Activated CD4-positive, alpha-beta memory T cell treated with anti-CD3 and anti-CD28 coated beads, Interleukin-2, amount 10 ng/mL, durations not matched to agents 7 days and 5 days (primary cell): ENCODE measurements around the gene NAT14. TPM values are rescaled to one million over a fixed set of nuclear protein-coding genes. Genes with fewer than 3 reads are reported as not detected.
A peak's percentile ranks its signal among the peaks of the same experiment; 100 is the strongest.

Source experiments
- CTCF ChIA-PET: fragments of 350-600 bp; sonication (Branson Sonifier 250); formaldehyde crosslinking; loops from one replicate; lab custom pipeline; 2021; ENCODE audit warnings: antibody characterized with exemption, inconsistent platforms; lab: Charles Lee
- POLR2A ChIA-PET: fragments of 350-600 bp; sonication (Branson Sonifier 250); formaldehyde crosslinking; loops from one replicate; lab custom pipeline; 2021; ENCODE audit warnings: antibody characterized with exemption; lab: Charles Lee
- DNase-seq: peaks from one replicate; pipeline ENCODE4 v3.0.0-alpha.2; 2020
- H3K27ac Mint-ChIP-seq: one replicate; pipeline ENCODE4 v1.8.0; 2021; ENCODE audit warnings: mild to moderate bottlenecking, mixed read lengths
- H3K27me3 Mint-ChIP-seq: one replicate; pipeline ENCODE4 v1.8.0; 2021; ENCODE audit warnings: mixed read lengths
- H3K36me3 Mint-ChIP-seq: one replicate; pipeline ENCODE4 v1.8.0; 2021; ENCODE audit warnings: low read depth, mixed read lengths
- H3K4me1 Mint-ChIP-seq: one replicate; pipeline ENCODE4 v1.8.0; 2021; ENCODE audit warnings: mixed read lengths
- H3K4me3 Mint-ChIP-seq: one replicate; pipeline ENCODE4 v1.8.0; 2021; ENCODE audit warnings: mild to moderate bottlenecking, mixed read lengths
- H3K9me3 Mint-ChIP-seq: one replicate; pipeline ENCODE4 v1.8.0; 2021; ENCODE audit warnings: mixed read lengths
- total RNA-seq, 2 experiments: library from RNA; stranded (reverse); gene quantifications; one replicate each; pipeline ENCODE4 v1.2.3, GENCODE V29; 2021

NAT14 gene
- total RNA-seq, 2 experiments from 2014 or later: 11.9 to 12.0 TPM

- CTCF ChIA-PET: interaction anchor here (1.6 to 2.3 kb wide), 2 partner anchors 10 to 46 kb away, joined by 6 to 10 read pairs; no protein-coding TSS in a partner anchor
- Mint-ChIP-seq H3K36me3 (peaks cover 3% of the 10 kb centered on the region), H3K27ac (no peak overlapping the region), H3K9me3 (no peaks in the 10 kb centered on the region), H3K4me1 (peaks cover 24% of the 10 kb centered on the region), H3K27me3 (peaks cover 3% of the 10 kb centered on the region), H3K4me3 (no peak overlapping the region)
- DNase-seq: no peak
- POLR2A ChIA-PET: interaction anchor here (1.1 kb wide), 1 partner anchor 168 kb away, joined by 3 read pairs; no protein-coding TSS in a partner anchor
Measured at GRCh38 chr19:55457683-55458457, 27.1 kb upstream of the NAT14 start.

GRCh38 chr19:55459551-55459949 is 25.4 kb upstream of the NAT14 start:
- CTCF ChIA-PET: interaction anchor here (1.3 to 2.3 kb wide), 4 partner anchors 8 to 299 kb away, joined by 3 to 10 read pairs (median 5); no protein-coding TSS in a partner anchor
- no peaks in the 10 kb centered on the region for H3K27me3 Mint-ChIP-seq
- H3K9me3 Mint-ChIP-seq: no peaks in the 10 kb centered on the region
- H3K36me3 Mint-ChIP-seq: peaks cover 3% of the 10 kb centered on the region
- DNase-seq: no peak
- H3K4me1 Mint-ChIP-seq: peaks cover 23% of the 10 kb centered on the region
- peak overlapping the region; percentile 81 for H3K4me3 Mint-ChIP-seq
- H3K27ac Mint-ChIP-seq: no peak overlapping the region
- POLR2A ChIA-PET: interaction anchor here (1.0 kb wide), 1 partner anchor 17 kb away, joined by 3 read pairs; the partner anchor contains the start of gene ZNF628

GRCh38 chr19:55459950-55460657 is 24.9 kb upstream of the NAT14 start:
- H3K27ac Mint-ChIP-seq: peak overlapping the region; percentile 34
- POLR2A ChIA-PET: interaction anchor here (1.0 kb wide), 1 partner anchor 16 kb away, joined by 3 read pairs; the partner anchor contains the start of gene ZNF628

DNA sequence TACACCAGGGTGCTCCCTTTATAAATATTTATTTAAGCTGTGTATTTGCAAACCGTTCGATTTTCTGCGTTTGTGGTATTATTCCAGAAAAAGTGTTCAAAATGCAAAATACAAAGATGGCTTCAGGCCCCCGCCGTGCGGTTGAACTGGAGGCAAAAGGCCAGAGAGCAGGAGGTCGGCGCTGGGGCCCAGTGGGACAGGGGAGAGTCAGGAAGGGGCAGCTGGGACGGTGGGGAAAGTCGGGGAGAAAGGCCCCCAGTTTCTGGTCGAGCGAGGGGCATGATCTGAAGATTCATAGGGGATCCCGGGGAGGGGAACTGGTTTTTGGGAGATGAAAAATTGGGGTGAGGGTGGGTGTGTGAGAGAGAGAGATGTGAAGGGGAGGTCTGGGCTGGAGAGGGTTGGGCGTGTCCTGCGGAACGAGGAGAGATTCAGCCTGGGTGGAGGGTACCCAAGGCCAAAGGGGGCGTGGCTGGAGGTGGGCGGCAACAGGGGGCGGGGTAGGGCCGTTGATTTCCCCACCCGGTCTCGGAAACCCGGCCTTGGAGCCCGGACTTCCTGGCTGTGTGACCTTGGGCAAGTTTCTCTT is 24.2 kb upstream of the NAT14 start:
- POLR2A ChIA-PET: no interaction called here
- H3K27me3 Mint-ChIP-seq: peaks cover under 1% of the 10 kb centered on the region
- no peaks in the 10 kb centered on the region for H3K36me3 Mint-ChIP-seq

More at GRCh38 chr19:55459950-55460657, 24.9 kb upstream of the NAT14 start:
- H3K27me3 Mint-ChIP-seq: no peaks in the 10 kb centered on the region
- H3K36me3 Mint-ChIP-seq: no peaks in the 10 kb centered on the region
- CTCF ChIA-PET: interaction anchor here (1.3 to 2.3 kb wide), 3 partner anchors 7 to 299 kb away, joined by 3 to 10 read pairs (median 4); no protein-coding TSS in a partner anchor
- H3K9me3 Mint-ChIP-seq: no peaks in the 10 kb centered on the region
- DNase-seq: no peak
- H3K4me1 Mint-ChIP-seq: peaks cover 23% of the 10 kb centered on the region
- H3K4me3 Mint-ChIP-seq: peak overlapping the region; percentile 81

DNA sequence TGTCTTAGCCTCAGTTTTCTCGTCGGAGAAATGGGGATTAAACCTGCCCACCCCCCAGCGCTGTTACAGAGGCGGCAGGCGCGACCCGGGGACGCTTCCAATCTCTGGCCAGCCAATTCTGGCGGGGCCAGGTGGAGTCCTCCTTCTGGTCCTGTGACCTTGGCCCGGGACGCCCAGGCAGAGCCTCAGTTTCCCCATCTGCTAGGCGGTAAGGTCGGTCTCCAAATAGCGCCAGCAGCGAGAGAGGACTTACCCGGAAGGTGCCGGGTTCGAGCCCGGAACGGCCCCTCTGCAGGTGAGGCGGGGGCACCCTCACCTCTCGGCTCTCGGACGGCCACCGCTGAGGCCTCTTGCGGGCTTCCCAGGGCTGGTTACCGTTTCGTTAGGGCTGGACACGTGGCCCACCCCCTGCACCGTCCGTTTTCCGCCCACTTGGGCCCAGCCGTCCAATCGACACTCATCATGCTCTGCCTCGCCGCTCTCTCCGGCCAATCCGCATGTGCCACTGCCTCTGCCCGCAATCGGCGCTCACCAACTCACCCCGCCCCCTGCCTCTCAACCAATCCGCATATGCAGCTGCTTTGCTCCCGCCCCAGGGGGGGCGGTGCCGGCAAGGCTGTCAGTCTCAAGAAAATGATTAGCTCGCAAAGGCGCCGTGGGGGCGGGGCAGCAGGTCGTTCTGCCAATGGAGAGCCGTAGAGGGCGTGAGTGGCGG is 23.6 kb upstream of the NAT14 start, which contains the start of gene ISOC2:
TSS of gene ISOC2 (minus strand) at position 384 of the 715 bp plus-strand sequence. CDS start 5,156 bp downstream, outside the sequence.
- peaks cover 2% of the 10 kb centered on the region for H3K27me3 Mint-ChIP-seq
- DNase-seq: peak; percentile 100
- H3K4me3 Mint-ChIP-seq: peak within 1 kb of the TSS; percentile 81
- H3K9me3 Mint-ChIP-seq: no peaks in the 10 kb centered on the region
- H3K36me3 Mint-ChIP-seq: no peaks in the 10 kb centered on the region
- H3K27ac Mint-ChIP-seq: peak within 1 kb of the TSS; percentile 44
- ChIA-PET POLR2A (interaction anchor here (0.6 to 1.0 kb wide), 7 partner anchors 15 to 208 kb away, joined by 3 to 7 read pairs (median 3); partner anchors contain the start of genes NAT14, UBE2S and ZNF628), CTCF (interaction anchor here (0.7 to 1.8 kb wide), 10 partner anchors 8 to 842 kb away, joined by 3 to 36 read pairs (median 4); partner anchors contain the start of genes KMT5C and ZNF628)
- peaks cover 23% of the 10 kb centered on the region for H3K4me1 Mint-ChIP-seq

More for the DNA sequence above, 24.2 kb upstream of the NAT14 start:
- CTCF ChIA-PET: interaction anchor here (1.5 kb wide), 1 partner anchor 43 kb away, joined by 3 read pairs; no protein-coding TSS in a partner anchor
- Mint-ChIP-seq H3K4me1 (peaks cover 23% of the 10 kb centered on the region), H3K27ac (peak overlapping the region; percentile 44), H3K9me3 (no peaks in the 10 kb centered on the region), H3K4me3 (peak overlapping the region; percentile 81)
- DNase-seq: peak; percentile 49

GRCh38 chr19:55461974-55462626 is 22.9 kb upstream of the NAT14 start:
- H3K27me3 Mint-ChIP-seq: peaks cover 2% of the 10 kb centered on the region
- H3K9me3 Mint-ChIP-seq: no peaks in the 10 kb centered on the region
- H3K36me3 Mint-ChIP-seq: no peaks in the 10 kb centered on the region
- peak overlapping the region; percentile 81 for H3K4me3 Mint-ChIP-seq
- DNase-seq: no peak
- peaks cover 23% of the 10 kb centered on the region for H3K4me1 Mint-ChIP-seq
- CTCF ChIA-PET: interaction anchor here (0.7 to 1.8 kb wide), 10 partner anchors 9 to 843 kb away, joined by 3 to 36 read pairs (median 4); partner anchors contain the start of genes KMT5C and ZNF628
- H3K27ac Mint-ChIP-seq: peak overlapping the region; percentile 44
- POLR2A ChIA-PET: interaction anchor here (0.6 to 1.0 kb wide), 7 partner anchors 14 to 208 kb away, joined by 3 to 7 read pairs (median 3); partner anchors contain the start of genes NAT14, UBE2S and ZNF628

DNA sequence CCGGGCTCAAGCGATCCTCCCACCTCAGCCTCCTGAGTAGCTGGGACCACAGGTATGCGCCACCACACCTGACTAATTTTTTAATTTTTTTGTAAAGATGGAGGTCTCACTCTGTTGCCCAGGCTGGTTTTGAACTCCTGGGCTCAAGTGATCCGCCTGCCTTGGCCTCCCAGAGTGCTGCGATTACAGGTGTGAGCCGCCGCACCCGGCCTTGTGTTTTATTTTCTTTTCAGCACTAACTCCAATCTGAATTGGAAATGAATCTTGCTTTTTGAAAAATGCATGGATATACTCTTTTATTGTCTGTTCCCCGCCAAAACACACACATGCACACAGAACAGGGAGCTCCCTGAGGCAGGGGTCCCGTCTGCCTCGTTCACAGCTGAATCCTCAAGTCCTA is 22.3 kb upstream of the NAT14 start:
- peak overlapping the region; percentile 81 for H3K4me3 Mint-ChIP-seq
- DNase-seq: no peak
- no peaks in the 10 kb centered on the region for H3K36me3 Mint-ChIP-seq
- peaks cover 2% of the 10 kb centered on the region for H3K27me3 Mint-ChIP-seq
- peak overlapping the region; percentile 44 for H3K27ac Mint-ChIP-seq
- ChIA-PET POLR2A (no interaction called here), CTCF (interaction anchor here (1.5 to 1.8 kb wide), 2 partner anchors 10 to 42 kb away, joined by 7 to 36 read pairs; no protein-coding TSS in a partner anchor)
- H3K9me3 Mint-ChIP-seq: no peaks in the 10 kb centered on the region
- H3K4me1 Mint-ChIP-seq: peaks cover 26% of the 10 kb centered on the region

DNA sequence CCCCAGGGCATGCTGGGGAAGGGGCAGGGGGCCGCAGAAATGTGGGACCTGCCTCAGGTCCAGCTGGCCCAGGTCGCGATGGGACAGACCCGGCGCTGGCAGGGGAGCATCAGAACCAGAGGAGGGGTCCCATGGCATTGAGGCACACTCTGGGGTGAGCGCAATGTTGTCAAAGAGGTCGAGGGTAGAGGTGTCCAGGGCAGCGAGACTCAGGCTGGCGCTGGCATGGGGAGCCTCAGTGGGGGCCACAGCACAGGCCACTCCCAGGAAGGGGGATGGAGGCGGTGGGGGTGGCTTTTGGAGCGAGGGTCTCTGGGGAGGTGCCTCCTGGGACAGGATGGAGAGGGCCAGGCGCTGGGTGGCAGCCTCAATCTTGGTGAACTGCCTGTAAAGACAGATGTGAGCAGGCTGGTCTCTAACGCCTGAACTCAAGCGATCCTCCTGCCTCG is 21.4 kb upstream of the NAT14 start:
- CTCF ChIA-PET: no interaction called here
- H3K4me3 Mint-ChIP-seq: no peak overlapping the region
- H3K27ac Mint-ChIP-seq: no peak overlapping the region
- POLR2A ChIA-PET: no interaction called here
- H3K27me3 Mint-ChIP-seq: peaks cover 2% of the 10 kb centered on the region
- DNase-seq: no peak
- no peaks in the 10 kb centered on the region for H3K36me3 Mint-ChIP-seq
- H3K9me3 Mint-ChIP-seq: no peaks in the 10 kb centered on the region
- peaks cover 29% of the 10 kb centered on the region for H3K4me1 Mint-ChIP-seq

DNA sequence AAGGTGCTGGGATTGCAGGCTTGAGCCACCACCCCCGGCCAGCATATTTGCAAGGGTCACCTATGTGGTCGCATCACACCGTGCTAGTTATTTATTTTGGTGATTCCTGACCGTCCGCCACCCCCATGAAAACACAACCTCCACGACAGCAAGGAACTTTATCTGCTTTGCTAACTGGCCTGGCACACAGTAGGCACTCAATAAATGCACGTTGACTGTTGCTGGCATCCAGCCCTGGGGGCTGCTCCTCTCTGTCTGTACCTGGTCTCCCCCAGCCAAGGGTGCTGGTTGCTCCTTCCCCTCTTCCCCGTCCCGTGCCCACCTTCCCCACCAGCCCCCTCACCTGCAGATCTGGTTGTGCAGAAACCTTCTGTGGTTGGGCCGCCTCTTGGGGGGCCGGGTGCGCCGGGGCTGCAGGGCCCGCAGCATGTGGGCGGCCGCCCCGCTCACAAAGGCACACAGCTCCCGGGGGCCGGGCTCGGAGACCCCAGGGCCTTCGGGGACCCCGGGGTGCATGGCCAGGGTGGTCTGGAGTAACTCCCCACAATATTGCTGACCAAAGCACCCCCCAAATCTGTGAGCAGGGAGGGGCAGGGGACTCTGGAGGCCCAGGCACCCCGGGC is 20.8 kb upstream of the NAT14 start:
- Mint-ChIP-seq H3K4me1 (peaks cover 29% of the 10 kb centered on the region), H3K9me3 (no peaks in the 10 kb centered on the region), H3K27ac (no peak overlapping the region), H3K36me3 (no peaks in the 10 kb centered on the region), H3K4me3 (no peak overlapping the region), H3K27me3 (peaks cover 2% of the 10 kb centered on the region)
- POLR2A ChIA-PET: no interaction called here
- CTCF ChIA-PET: no interaction called here
- DNase-seq: no peak

DNA sequence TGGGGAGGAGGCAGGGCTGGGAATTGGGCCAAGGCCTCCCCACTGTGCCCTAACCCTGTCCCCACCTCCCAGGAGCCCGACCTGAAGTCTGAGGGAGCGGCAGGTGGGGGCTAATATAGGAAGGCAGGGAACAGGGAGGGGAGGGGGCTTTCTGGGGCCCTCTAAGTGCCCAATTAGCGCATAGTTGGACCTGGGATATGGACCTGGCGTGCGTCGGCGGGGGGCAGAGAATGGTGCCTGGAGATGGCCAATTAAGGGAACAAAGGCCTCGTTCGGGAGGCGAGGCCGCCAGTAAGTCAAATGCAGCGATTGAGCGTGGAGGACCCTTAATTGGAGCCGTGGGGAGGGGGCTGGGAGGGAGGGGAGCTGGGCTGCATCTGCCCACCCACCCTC is 20.3 kb upstream of the NAT14 start, which contains the start of gene C19orf85:
TSS of gene C19orf85 (minus strand) at position 90 of the 393 bp plus-strand sequence. CDS start 197 bp downstream, outside the sequence.
- no peak within 1 kb of the TSS for H3K4me3 Mint-ChIP-seq
- H3K27me3 Mint-ChIP-seq: peaks cover 2% of the 10 kb centered on the region
- peaks cover 29% of the 10 kb centered on the region for H3K4me1 Mint-ChIP-seq
- POLR2A ChIA-PET: no interaction called here
- CTCF ChIA-PET: no interaction called here
- H3K36me3 Mint-ChIP-seq: no peaks in the 10 kb centered on the region
- no peaks in the 10 kb centered on the region for H3K9me3 Mint-ChIP-seq
- no peak for DNase-seq
- no peak within 1 kb of the TSS for H3K27ac Mint-ChIP-seq
